ENCODE data around the gene LPAR5. TPM values are rescaled to one million over a fixed set of nuclear protein-coding genes. Genes with fewer than 3 reads are reported as not detected.
"Not testable (repeated sequence)": the region's sequence is repeated elsewhere in the genome, so short reads cannot be mapped to it uniquely, and the experiment has no call there.

Gene LPAR5
- total RNA-seq, 4 donors from 2014 or later, result 18.7 to 36.2 (median 25.3) TPM

GRCh38 chr12:6592087-6592486 lies 43.7 kb downstream of the LPAR5 start:
- peaks cover 0 to 100% (median 13%) of the 10 kb centered on the region in 3 donors for H3K36me3 ChIP-seq
- no peak overlapping the region for H3K4me3 ChIP-seq
- H3K4me1 ChIP-seq, result no peaks in the 10 kb centered on the region
- TF ChIP-seq CTCF (IDR thresholded peaks at IDR 0.05) (no peak), POLR2A (IDR thresholded peaks at IDR 0.05) (no peak)
- H3K27ac ChIP-seq, result no peak overlapping the region
- no peak for DNase-seq
- H3K27me3 ChIP-seq, result no peaks in the 10 kb centered on the region
- no peaks in the 10 kb centered on the region for H3K9me3 ChIP-seq

- H3K27ac ChIP-seq, H3K4me1 ChIP-seq, DNase-seq, H3K9me3 ChIP-seq, H3K4me3 ChIP-seq, H3K27me3 ChIP-seq: not testable (repeated sequence)
- H3K36me3 ChIP-seq, result peaks cover 0 to 100% (median 4%) of the 10 kb centered on the region in 3 donors
Observed at GRCh38 chr12:6586569-6586968, 49.2 kb downstream of the LPAR5 start.

GRCh38 chr12:6584293-6584692 lies 51.5 kb downstream of the LPAR5 start:
- no peak overlapping the region for H3K4me3 ChIP-seq
- no peaks in the 10 kb centered on the region for H3K4me1 ChIP-seq
- TF ChIP-seq CTCF (IDR thresholded peaks at IDR 0.05), result no peak
- no peak for TF ChIP-seq POLR2A (IDR thresholded peaks at IDR 0.05)
- no peaks in the 10 kb centered on the region for H3K27me3 ChIP-seq
- H3K9me3 ChIP-seq, result no peaks in the 10 kb centered on the region
- H3K27ac ChIP-seq, result no peak overlapping the region
- no peak for DNase-seq
- peaks cover 0 to 98% (median 0%) of the 10 kb centered on the region in 3 donors for H3K36me3 ChIP-seq

GRCh38 chr12:6582959-6583358 lies 52.8 kb downstream of the LPAR5 start:
- no peak for DNase-seq
- peaks cover 0 to 98% (median 6%) of the 10 kb centered on the region in 3 donors for H3K36me3 ChIP-seq
- no peak overlapping the region for H3K4me3 ChIP-seq
- H3K4me1 ChIP-seq, result no peaks in the 10 kb centered on the region
- H3K9me3 ChIP-seq, result no peaks in the 10 kb centered on the region
- no peaks in the 10 kb centered on the region for H3K27me3 ChIP-seq
- TF ChIP-seq CTCF (IDR thresholded peaks at IDR 0.05) (no peak), POLR2A (IDR thresholded peaks at IDR 0.05) (no peak)
- no peak overlapping the region for H3K27ac ChIP-seq

GRCh38 chr12:6582196-6582595 lies 53.6 kb downstream of the LPAR5 start:
- no peak overlapping the region for H3K4me3 ChIP-seq
- no peak overlapping the region for H3K27ac ChIP-seq
- no peaks in the 10 kb centered on the region for H3K4me1 ChIP-seq
- peaks cover 0 to 98% (median 6%) of the 10 kb centered on the region in 3 donors for H3K36me3 ChIP-seq
- no peak for DNase-seq
- TF ChIP-seq CTCF (IDR thresholded peaks at IDR 0.05) (no peak), POLR2A (IDR thresholded peaks at IDR 0.05) (no peak)
- H3K27me3 ChIP-seq, result no peaks in the 10 kb centered on the region
- H3K9me3 ChIP-seq, result no peaks in the 10 kb centered on the region

- peaks cover 0 to 98% (median 6%) of the 10 kb centered on the region in 3 donors for H3K36me3 ChIP-seq
- no peaks in the 10 kb centered on the region for H3K9me3 ChIP-seq
- no peaks in the 10 kb centered on the region for H3K4me1 ChIP-seq
- H3K27me3 ChIP-seq, result no peaks in the 10 kb centered on the region
- DNase-seq, result no peak
- H3K27ac ChIP-seq, result no peak overlapping the region
- TF ChIP-seq POLR2A (IDR thresholded peaks at IDR 0.05), result no peak
- TF ChIP-seq CTCF (IDR thresholded peaks at IDR 0.05), result no peak
- no peak overlapping the region for H3K4me3 ChIP-seq
Observed at GRCh38 chr12:6575648-6576047, 60.1 kb downstream of the LPAR5 start.

All from Peyer's patch (tissue), 4 donors.